ENCODE measurements around the gene LMO4. TPM values are rescaled to one million over a fixed set of nuclear protein-coding genes. Genes with fewer than 3 reads are reported as not detected.

Gene LMO4
- total RNA-seq, 4 donors from 2014 or later = 48.8 to 67.1 (median 52.2) TPM

- no peaks in the 10 kb centered on the region for H3K4me1 ChIP-seq
- 10% methylated on average over 1 of the region's 1 CpG for WGBS
- no peak for DNase-seq (ENCODE audit: low spot score in 2 of 2)
- H3K9me3 ChIP-seq = peaks cover 8% of the 10 kb centered on the region
- no peak overlapping the region for H3K4me3 ChIP-seq
- no peaks in the 10 kb centered on the region for H3K36me3 ChIP-seq
- no peak overlapping the region for H3K27ac ChIP-seq
- TF ChIP-seq POLR2AphosphoS5 (IDR thresholded peaks at IDR 0.05) = no peak
- TF ChIP-seq EP300 (IDR thresholded peaks at IDR 0.05) = no peak
- TF ChIP-seq POLR2A (IDR thresholded peaks at IDR 0.05) = no peak
- TF ChIP-seq CTCF (IDR thresholded peaks at IDR 0.05) = no peak
- H3K27me3 ChIP-seq = no peaks in the 10 kb centered on the region
These were observed 60.3 kb downstream of the LMO4 start for GRCh38 chr1:87389011-87389410.

GRCh38 chr1:87389546-87389945 lies 60.9 kb downstream of the LMO4 start:
- Histone ChIP-seq H3K27ac (no peak overlapping the region), H3K4me1 (no peaks in the 10 kb centered on the region), H3K27me3 (no peaks in the 10 kb centered on the region), H3K4me3 (no peak overlapping the region), H3K9me3 (peaks cover 8% of the 10 kb centered on the region), H3K36me3 (no peaks in the 10 kb centered on the region)
- no peak for DNase-seq (ENCODE audit: low spot score in 2 of 2)
- WGBS = 76% methylated on average over 3 of the region's 3 CpGs
- TF ChIP-seq POLR2A (IDR thresholded peaks at IDR 0.05) (no peak), EP300 (IDR thresholded peaks at IDR 0.05) (no peak), POLR2AphosphoS5 (IDR thresholded peaks at IDR 0.05) (no peak), CTCF (IDR thresholded peaks at IDR 0.05) (no peak)

GRCh38 chr1:87392248-87393192 lies 63.8 kb downstream of the LMO4 start:
- Histone ChIP-seq H3K4me1 (no peaks in the 10 kb centered on the region), H3K27me3 (no peaks in the 10 kb centered on the region), H3K4me3 (no peak overlapping the region), H3K27ac (no peak overlapping the region), H3K9me3 (peaks cover 8% of the 10 kb centered on the region), H3K36me3 (no peaks in the 10 kb centered on the region)
- TF ChIP-seq POLR2A (IDR thresholded peaks at IDR 0.05) = no peak
- TF ChIP-seq EP300 (IDR thresholded peaks at IDR 0.05) = no peak
- no peak for DNase-seq (ENCODE audit: low spot score in 2 of 2)
- whole genome bisulfite sequencing = 55% methylated on average over 7 of the region's 7 CpGs

GRCh38 chr1:87393445-87394085 lies 64.9 kb downstream of the LMO4 start:
- WGBS = 66% methylated on average over 3 of the region's 3 CpGs
- no peak overlapping the region for H3K27ac ChIP-seq
- no peaks in the 10 kb centered on the region for H3K4me1 ChIP-seq
- no peak for DNase-seq (ENCODE audit: low spot score in 2 of 2)
- no peak for TF ChIP-seq POLR2A (IDR thresholded peaks at IDR 0.05)
- no peak for TF ChIP-seq POLR2AphosphoS5 (IDR thresholded peaks at IDR 0.05)
- no peak for TF ChIP-seq CTCF (IDR thresholded peaks at IDR 0.05)
- TF ChIP-seq EP300 (IDR thresholded peaks at IDR 0.05) = no peak
- H3K9me3 ChIP-seq = peaks cover 8% of the 10 kb centered on the region
- no peak overlapping the region for H3K4me3 ChIP-seq
- no peaks in the 10 kb centered on the region for H3K27me3 ChIP-seq
- no peaks in the 10 kb centered on the region for H3K36me3 ChIP-seq

- H3K36me3 ChIP-seq = no peaks in the 10 kb centered on the region
- 84% methylated on average over 9 of the region's 9 CpGs for WGBS
These were observed 65.8 kb downstream of the LMO4 start for GRCh38 chr1:87394513-87394912.

More at GRCh38 chr1:87394513-87394912, 65.8 kb downstream of the LMO4 start:
- DNase-seq (ENCODE audit: low spot score in 2 of 2) = no peak
- H3K9me3 ChIP-seq = peaks cover 5% of the 10 kb centered on the region
- no peak overlapping the region for H3K27ac ChIP-seq
- H3K27me3 ChIP-seq = no peaks in the 10 kb centered on the region
- H3K4me3 ChIP-seq = no peak overlapping the region
- no peak for TF ChIP-seq POLR2AphosphoS5 (IDR thresholded peaks at IDR 0.05)
- no peak for TF ChIP-seq EP300 (IDR thresholded peaks at IDR 0.05)
- no peak for TF ChIP-seq POLR2A (IDR thresholded peaks at IDR 0.05)
- TF ChIP-seq CTCF (IDR thresholded peaks at IDR 0.05) = no peak
- peaks cover 4% of the 10 kb centered on the region for H3K4me1 ChIP-seq

All from suprapubic skin (tissue), 4 donors.